HG03521 (cell line): ENCODE data around the gene NDUFAF5.

Experiments
- ATAC-seq: cut with Tn5 transposase; IDR thresholded peaks from one replicate; pipeline ENCODE4 v1.9.1; 2021; ENCODE audit warnings: mild to moderate bottlenecking, moderate library complexity; ENCODE audit not compliant: unreplicated experiment

NDUFAF5 gene

DNA sequence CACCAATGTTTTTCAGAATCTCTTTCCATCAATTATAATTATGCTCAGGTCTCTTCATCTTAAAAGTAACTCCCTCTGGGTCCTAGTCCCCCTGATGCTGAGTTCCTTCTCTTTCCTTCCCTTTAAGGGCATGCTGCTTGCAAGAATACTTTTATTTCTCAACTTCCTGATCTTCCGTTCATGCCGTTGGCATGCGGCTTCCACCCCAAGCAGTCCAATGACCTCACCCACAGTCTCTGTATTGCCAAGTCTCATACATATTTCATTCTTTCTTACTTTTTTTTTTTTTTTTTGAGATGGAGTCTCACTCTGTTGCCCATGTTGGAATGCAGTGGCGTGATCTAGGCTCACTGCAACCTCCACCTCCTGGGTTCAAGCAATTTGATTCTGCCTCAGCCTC lies 83.5 kb downstream of the NDUFAF5 start:
- no peak for ATAC-seq

DNA sequence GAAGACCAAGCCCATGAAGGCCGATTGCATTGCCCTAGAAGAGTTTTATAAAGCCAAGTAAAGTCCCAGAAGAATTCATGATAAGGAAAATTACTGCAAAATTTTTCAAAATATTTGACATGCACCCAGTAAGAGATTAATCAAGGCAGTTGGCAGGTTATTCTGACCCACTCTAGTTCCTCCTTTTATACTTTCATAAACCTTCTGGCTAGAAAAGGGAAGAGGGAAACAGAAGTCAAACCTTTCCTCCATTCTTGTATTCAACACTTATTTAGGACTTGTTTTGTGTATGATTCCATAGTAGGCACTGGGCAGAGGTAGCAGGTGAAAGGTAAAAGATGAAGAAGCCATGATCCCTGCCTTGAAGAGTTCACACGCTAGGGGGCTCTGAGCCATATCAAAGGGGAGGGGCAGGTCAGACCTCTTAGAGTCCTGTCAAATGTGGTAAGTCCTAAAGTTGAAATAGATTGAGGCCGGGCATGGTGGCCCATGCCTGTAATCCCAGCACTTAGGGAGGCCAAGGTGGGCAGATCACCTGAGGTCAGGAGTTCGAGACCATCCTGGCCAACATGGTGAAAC lies 85.4 kb downstream of the NDUFAF5 start:
- no peak for ATAC-seq
